Myometrial cell (primary cell): ENCODE data around the gene ARAP1. TPM values are rescaled to one million over a fixed set of nuclear protein-coding genes. Genes with fewer than 3 reads are reported as not detected.

ENCODE experiments used
- total RNA-seq: library from RNA; depleted of rRNA; stranded (reverse); fragments of >200 nt; gene quantifications from 2 replicates; pipeline ENCODE4 v1.2.3, GENCODE V29; 2015

ARAP1 gene
- 70.7 and 106 TPM in 2 replicates for total RNA-seq

GRCh38 chr11:72752088-72752914, at the start of gene ARAP1:
Gene ARAP1, minus strand, starts transcription at chr11:72752408. Its CDS starts 25,280 bp downstream, at chr11:72727128.

GRCh38 chr11:72793425-72794367, 41.5 kb upstream of the ARAP1 start, which contains the start of gene STARD10:
Gene STARD10, minus strand, starts transcription at chr11:72794047. Its CDS starts 12,866 bp downstream, at chr11:72781181.

GRCh38 chr11:72673943-72674828, 78.0 kb downstream of the ARAP1 start, which contains the start of gene PDE2A:
Gene PDE2A, minus strand, starts transcription at chr11:72674422. Its CDS starts 215 bp downstream, at chr11:72674207.

Other genes starting within 250 kb of the ARAP1 start
- gene PDE2A, start 78.0 kb downstream of the ARAP1 start, total RNA-seq = 0.18 and 0.86 TPM in 2 replicates
- 19.0 and 20.6 TPM in 2 replicates for gene STARD10, start 41.6 kb upstream of the ARAP1 start, total RNA-seq
- gene ATG16L2, start 62.0 kb upstream of the ARAP1 start, total RNA-seq = 12.4 and 12.7 TPM in 2 replicates